Pulmonary artery endothelial cell (primary cell): Measurements from ENCODE around the gene CHSY1. TPM values are rescaled to one million over a fixed set of nuclear protein-coding genes. Genes with fewer than 3 reads are reported as not detected.

Source experiments
- DNase-seq: peaks from one replicate; pipeline ENCODE4 v3.0.0-alpha.2; 2011; ENCODE audit warnings: low read depth, low spot score
- total RNA-seq: library from RNA; depleted of rRNA; stranded (reverse); fragments of >200 nt; gene quantifications from 2 replicates; pipeline ENCODE4 v1.2.3, GENCODE V29; 2014

Gene CHSY1
- total RNA-seq, 1 donor from 2014 or later, result 50.5 TPM

DNA sequence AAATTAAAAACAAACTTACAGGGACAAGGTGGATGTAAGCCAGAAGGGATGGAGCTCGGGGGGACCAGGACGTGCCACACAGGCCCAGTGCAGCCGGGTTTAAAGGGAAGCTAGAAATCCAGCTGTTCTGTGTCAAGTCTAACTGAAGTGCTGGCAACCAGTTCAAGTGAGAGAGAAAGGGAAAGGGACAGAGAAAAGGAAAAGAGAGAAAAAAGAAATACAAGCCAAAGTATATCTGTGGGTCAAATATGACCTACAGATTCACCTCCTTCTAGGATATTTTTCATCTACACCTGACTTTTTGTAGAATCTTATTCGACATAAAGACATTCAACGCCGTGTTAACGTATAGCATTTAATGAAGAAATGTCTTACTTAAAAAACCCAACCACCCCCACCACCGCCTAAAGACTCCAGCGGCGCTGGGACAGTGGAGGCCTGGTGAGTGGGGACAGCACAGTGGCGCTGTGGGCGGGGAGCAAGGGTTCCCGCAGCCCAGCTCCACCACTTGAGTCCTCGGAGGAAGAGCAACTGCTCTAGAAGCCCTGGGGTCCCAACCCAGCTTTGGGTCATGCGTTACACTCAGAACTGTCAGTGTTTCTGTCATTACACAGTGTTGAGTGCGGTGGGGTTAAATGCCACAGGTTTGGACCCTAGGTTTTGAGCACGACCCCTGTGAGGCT lies 62.3 kb downstream of the CHSY1 start:
- no peak for DNase-seq

DNA sequence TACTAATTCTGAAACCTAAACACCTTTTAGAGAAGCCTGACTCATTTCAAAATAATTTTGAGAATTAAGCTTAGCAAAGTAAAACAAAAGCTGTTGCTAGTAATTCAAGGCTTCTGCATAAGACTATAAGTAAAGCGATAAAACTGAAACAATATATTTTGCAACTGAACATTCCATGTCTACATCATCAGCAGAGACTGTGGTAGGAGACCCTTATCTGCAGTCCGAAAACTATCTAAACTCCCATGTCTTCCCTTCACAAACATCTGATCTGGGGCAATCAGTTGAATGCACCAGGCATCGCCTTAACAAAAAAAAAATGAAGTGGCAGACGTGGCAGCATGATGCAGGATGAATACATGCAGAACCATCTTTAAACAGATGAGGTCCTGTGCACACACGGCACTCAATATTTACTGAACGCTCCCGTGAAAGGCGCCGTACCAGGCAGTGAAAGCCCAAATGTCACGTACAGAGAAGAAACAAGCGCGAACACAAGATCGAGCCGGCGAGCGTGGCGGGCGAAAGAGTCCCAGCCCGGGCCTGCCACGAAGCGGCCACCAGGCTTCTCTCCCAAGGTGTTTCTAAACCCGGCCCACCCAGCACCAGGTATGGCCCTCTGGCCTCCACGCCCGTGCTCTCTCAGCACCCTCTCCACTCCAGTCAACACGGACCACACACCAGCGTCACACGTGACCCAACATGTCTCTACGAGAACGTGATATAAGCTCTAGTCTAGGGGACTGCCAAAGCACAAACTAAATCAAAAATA lies 63.0 kb downstream of the CHSY1 start:
- no peak for DNase-seq

DNA sequence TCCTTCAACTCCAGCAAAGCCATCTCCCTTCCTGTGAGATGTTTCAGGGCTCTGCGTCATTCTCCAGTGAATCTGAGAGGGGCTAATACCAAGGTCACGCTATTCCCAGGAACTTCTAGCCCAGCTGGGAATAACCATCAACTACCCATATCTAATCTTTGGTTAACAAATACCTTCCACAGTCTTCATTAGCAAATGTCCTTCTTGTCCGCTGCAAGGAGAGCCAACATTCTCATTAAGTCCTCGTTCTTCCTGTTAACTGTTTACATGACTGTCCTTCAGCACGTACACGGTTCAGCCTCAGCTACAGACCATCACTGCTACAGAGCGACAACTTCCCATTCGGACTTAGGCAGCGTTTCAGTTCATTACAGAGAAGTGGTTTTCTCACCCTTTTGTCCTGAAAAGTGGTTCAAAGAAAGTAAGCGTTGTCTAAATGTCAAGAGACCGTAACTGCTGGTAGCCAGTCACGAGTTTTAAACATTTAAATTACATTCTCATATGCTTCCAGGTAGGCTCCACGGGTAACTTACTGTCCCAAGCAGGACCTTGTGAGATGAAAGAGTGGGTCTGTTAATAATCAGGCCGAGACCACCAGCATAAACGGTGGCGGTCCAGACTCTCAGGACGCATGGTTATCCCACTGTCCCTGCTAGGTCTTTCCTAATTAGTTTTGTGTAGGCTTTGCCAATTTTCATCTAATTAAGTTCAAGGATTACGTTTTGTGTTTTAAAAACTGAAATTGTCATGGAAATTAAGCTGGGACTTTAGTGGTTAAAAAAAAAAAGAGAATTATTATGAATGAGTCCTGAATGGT lies 63.8 kb downstream of the CHSY1 start:
- peak; percentile 71 for DNase-seq

DNA sequence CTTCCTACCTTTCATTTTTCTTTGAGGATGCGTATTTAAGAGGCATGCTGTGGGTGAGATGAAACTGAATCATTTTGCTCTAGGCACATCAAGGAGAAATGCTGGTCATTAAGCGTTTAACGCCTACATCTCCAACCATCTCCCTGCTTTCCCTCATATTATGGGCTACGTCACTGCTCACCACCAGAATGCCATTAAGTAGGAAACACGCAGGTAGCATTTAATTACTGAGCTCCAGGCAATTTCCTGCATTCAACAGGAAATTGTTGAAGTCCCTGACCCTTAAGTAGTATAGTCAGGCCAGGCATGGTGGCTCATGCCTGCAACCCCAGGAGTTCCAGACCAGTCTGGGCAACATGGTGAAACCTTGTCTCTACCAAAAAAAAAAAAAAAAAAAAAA lies 66.1 kb downstream of the CHSY1 start:
- no peak for DNase-seq

DNA sequence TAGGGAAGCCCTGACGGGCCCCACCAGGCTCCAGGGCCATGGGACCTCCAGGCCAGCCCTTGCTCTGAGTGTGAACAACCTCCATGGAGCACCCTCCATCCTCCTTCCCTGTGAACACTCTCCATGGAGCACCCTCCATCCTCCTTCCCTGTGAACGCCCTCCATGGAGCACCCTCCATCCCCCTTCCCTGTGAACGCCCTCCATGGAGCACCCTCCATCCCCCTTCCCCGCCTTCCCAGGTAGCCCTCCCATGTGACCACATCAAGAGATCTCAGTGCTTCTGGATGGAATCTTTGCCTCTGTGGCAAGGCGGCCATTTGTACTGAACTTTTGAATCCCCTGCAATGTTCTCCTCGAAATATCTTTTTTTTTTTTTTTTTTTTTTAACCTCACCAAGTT lies 66.5 kb downstream of the CHSY1 start:
- no peak for DNase-seq

DNA sequence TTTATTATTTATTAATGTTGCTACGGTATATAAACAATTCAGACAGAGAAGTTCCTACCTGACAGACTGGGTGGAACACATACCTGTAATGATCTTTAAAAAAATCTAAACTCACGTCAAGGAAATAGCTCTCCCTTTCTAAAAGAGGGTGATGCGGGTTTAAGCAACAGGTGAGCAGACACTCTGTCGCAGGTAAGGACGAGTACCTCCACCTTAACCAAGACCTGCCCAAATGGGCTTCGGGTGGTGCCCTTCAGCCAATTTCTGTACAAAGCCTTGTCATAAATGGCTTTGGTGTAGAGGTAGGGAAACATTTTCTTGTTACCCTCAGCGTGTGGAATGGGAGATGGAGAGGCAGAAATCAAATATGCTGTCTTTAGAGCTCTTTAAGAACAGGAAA lies 67.0 kb downstream of the CHSY1 start:
- no peak for DNase-seq

DNA sequence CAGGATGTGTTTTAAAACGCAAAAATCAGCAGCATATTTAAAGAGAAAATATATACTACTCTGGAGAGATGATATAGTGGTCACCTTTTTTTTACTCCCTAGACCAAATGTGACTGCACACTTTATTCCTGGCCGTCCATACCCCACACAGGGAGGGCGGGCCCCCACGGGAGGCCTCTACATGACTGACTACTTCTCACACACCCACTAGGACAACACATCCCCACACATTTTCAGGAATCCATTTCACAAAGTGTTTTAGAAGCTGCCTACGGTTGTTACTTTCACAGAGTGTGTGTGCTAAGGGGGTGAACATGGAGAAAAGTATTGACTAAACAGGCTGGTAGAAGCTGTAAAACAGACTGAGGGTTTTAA lies 67.9 kb downstream of the CHSY1 start:
- DNase-seq, result no peak

DNA sequence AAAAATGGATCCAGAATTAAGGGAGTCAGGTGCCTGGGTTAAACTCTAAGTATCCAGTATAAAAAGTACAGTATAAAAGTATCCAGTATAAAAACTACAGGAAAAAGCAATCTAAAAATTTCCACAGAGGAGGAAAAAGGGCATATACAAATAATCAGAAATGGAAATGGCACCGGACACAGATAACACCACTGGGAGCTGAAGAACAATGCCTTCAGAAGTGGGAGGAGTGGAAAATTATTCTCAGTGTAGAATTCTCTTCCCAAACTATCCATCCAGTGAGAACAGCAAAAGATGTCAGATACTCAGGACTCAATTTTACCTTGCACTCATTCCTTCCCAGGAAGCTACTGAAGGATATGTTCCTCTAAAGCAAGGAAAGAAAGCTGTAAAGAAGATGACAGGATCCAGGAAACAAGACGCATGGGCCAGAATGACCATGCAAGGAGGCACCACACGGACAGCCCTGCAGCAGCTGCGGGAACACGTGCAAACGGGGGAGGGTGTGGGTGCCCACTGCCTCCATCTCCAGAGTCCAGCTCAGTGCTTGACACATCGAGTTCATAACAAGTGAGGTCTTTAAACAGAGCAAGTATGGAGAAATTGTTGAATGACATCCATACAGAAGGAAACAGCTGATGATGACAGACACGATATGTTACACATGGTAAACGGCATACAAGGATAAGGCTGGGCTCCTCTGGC lies 68.5 kb downstream of the CHSY1 start:
- peak; percentile 55 for DNase-seq

DNA sequence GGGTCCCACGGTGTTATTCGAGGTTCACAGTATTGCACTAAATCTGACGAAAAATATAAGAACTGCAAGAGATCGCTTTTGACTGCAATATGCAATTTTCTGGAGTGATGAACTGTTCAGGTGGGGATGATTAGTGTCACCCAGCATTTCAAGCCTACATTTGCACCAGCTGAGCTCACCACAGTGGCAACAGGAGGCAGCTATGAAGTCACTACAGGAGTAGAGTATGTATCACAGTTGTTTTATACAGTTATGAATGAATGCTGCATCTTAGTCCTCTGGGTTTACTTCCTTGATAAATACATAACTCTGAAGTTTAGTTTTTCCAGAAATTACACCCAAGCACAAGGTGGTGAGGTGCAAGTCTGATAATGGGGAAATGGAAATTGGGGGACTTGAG lies 69.6 kb downstream of the CHSY1 start:
- DNase-seq, result no peak

DNA sequence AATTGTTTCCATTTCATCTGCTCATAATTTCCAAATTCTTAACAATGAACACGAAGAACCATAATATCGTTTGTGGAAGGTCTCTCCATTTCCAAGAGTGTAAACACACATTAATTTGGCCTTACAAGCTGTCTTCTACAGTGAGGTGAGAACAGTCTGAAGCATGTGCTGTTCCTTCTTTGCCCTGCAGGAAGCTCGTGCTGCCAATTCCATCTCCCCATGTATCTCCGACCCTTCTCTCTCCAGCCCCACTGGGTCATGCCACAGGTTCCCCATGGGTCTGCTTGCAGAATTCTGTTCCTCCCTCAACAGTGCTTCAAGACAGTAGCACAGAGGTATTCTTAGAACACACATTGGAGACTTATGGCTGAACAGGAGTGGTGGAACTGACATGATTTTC lies 70.5 kb downstream of the CHSY1 start:
- no peak for DNase-seq

DNA sequence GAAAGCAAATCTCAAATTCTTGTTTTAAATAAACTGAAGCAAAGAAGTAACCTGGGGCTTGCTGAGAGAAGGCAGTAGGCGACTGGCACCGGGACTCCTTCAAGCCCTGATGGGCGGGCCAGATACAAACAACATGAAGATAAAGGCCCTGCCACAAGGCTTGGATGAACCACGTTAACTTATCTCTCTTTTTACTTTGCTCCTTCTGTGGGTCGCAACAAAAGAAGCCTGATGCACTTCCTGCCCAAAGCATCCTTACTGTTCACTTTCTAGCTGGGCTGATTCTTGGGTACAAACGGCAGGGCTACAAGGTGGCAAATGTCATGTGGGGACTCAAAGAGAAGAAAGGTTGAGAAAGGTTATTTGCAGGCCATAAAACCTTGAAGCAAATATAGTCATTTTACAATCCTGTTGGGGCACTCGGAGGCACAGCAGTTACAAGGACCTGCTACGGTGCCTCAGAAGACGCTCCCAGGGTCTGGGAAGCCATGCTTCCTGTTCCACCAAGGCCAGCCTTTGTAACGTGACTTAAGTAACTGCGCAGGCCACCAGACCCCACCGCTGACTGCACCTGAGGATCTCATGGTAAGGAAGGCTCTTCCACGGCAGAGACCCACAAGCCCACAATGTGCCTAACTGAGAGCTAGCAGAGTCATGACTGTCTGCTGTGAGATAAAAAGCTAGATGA lies 71.1 kb downstream of the CHSY1 start:
- DNase-seq, result no peak

DNA sequence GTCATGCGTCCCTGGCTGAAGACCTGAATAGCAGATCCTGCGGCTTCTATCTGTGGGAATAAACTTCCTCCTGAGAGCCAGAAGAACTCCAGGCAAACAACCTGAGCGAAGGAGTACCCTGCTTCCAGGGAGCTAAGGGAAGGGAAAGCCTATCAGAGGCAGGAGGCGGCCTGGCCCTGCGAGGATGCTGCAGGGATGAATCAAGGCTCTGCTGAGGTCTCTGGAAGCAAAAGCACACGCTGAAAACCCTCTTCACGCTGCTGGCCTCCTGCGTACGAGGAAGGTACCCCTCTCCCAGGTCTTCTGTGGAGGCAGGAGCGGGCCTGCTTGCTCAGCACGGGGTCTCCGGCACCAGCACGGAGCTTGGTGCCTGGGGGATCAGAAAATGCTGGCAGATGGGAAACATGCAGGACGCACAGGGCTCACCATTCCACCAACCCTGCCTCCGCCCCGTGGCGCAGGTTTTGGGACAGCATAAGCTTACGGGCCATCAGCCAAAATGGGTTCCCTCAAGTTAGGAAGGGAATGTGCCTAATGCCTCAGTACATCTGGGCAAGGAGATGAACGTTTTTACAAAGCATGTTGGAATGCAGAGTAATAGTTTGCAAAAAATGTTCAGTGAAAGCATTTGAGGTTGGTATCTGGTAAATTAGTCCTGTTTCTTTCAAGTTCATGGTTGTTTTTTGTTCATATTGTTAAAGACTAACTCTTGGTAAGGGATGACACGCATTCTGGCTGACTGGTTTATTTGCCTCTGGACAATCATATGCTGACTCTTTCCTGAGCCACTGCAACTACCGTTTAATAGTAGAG lies 72.3 kb downstream of the CHSY1 start:
- DNase-seq, result no peak

DNA sequence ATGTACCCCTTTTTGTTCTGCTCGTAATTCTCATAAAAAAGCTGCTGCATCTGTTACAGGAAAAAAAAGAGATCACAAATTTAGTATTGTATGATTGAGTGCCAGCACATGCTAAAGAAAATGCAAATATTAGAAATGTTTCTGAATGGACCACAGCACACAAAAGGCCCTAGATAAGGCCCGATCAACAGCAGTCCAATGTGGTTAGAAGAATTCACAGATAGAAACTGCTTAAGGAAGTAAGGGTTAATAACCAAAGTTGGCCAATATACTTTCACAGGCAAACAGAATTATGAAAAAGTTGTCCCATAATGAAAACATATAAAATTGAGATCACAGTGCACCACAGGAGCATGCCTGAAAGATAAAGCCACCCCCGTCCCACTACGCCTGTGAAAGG lies 72.9 kb downstream of the CHSY1 start:
- no peak for DNase-seq

DNA sequence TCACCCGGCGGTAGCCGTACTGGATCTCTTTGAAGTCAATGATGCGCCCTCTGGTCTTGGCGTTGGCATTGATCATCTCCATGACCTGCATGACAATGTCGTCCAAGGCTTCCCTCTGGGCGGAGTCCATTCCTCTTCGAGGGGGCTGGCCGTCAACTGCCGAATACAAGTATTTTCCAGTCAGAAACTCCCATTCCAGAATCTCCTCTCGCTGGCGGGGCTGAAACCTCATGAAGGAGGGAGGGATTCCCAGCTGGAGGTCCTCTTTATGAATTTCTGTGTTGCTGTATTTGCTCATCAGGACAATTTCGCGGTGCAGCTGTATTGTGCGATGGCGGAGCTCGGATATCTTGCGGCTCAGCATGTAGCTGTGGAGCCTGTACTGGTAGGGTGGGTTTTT lies 73.4 kb downstream of the CHSY1 start:
- no peak for DNase-seq

DNA sequence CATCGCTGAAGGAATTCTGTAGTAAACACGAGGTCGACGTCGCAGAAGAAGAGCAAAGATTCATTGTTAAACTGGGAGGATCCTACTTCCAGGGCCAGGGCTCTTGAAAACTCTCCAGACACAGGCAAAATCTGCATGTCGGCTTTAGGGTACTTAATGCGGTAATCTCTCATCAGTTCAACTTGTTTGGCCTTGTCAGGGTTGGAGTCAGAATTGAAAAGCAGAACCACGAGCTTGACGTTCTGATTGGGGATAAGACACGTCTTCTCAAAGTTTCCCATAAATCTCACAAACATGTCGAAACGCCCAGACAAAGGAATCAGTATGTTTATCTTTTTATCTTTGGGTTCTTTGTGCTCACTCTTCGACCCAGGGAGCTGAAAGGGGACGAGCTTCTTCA lies 74.0 kb downstream of the CHSY1 start:
- no peak for DNase-seq

DNA sequence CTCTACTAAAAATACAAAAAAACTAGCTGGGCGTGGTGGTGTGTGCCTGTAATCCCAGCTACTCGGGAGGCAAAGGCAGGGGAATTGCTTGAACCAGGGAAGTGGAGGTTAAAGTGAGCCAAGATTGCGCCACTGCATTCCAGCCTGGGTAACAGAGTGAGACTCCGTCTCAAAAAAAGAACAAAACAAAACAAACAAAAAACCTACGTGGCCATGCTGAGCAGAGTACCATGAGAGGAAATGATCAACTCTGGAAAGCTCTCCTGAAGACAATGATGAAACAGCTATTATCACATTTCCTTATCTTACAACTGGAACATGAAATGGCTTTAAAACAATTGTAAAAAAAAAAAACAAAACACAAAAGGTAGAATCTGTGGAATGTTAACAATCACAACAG lies 75.2 kb downstream of the CHSY1 start:
- DNase-seq, result peak; percentile 81

DNA sequence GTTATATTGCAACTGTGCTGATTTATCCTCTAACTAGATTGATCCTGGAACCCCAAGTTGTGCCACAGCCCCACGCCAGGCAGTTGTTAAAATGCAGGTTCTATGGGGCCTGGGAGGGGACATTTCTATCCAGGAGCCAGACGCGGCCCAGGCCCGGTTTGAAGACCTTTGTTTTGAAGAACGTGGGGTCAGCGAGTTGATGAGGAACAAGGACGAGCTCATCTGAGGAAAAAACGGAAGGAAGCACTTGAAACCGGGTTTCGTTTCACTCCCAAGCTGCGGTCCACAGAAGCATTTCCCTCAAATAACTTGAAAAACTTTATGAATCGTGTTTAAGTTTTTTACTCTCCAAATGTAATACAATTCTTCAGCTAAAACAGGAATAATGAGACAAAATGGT lies 76.4 kb downstream of the CHSY1 start:
- DNase-seq, result no peak

DNA sequence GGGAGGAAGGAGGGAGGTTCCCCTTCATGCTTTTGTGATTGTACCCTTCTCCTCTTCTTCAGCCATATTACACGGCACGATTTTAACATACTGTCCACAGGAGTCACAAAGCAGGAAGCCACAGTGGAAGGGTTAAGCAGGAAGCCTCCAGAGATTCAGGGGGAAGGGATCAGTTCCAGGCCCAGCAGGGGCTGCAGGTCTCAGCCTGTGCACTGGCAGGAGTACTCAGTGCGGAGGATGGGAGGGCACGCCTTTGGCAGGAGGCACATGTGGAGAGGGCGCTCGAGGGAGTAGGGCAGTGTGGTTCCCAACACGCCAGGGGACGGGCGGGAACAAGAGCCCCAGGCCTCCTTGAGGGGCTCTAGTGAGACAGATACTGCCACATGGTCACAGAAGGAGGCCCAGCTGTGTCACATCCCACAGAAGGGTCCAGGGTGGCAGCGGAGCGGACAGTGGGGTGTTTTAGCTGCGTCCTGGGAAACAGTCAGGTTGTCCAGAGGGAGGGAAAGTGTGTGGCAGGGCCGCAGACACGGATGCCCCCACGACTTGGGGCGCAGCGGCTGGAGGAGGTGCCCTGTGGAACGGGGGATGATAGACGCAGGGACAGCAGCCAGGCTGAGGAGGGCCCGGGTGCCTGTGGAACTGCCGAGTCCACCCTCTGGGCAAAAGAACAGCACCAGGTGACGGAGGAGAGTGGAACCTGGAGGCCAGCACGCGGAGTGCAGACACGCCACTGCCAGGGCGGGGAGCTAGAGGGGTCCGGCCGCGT lies 77.5 kb downstream of the CHSY1 start:
- DNase-seq, result no peak
